ENCODE measurements around the gene CCDC186. TPM values are rescaled to one million over a fixed set of nuclear protein-coding genes. Genes with fewer than 3 reads are reported as not detected.

CCDC186 gene
- total RNA-seq, 1 experiment from 2014 or later, result 14.4 TPM

- POLR2A ChIA-PET, result interaction anchor here (0.6 kb wide), 1 partner anchor 21 kb away, joined by 3 read pairs; no protein-coding TSS in a partner anchor
- BruUV-seq (replicated peaks), result no TSS peak
- intact Hi-C loops (cut with micrococcal nuclease; ENCODE audit: unreplicated experiment) (no loop called here), in situ Hi-C loops (cut with HindIII; ENCODE audit: low pct_unique_long_range_greater_than_20kb, low sequenced_read_pairs) (no loop called here)
- CTCF ChIA-PET, result interaction anchor here (1.0 kb wide), 1 partner anchor 484 kb away, joined by 3 read pairs; no protein-coding TSS in a partner anchor
- no peak for ATAC-seq
- no peak for DNase-seq (ENCODE audit: low read depth, low spot score)
- H3K36me3 ChIP-seq (ENCODE audit: control insufficient read depth, insufficient read depth, low read length), result no peaks in the 10 kb centered on the region; the same call in 1 of the 2 replicates
- peaks cover 25% of the 10 kb centered on the region for H3K4me1 ChIP-seq (ENCODE audit: control insufficient read depth, insufficient read depth, low read length)
- TF ChIP-seq CTCF (IDR thresholded peaks at IDR 0.05) (no peak), TCF7L2 (IDR thresholded peaks at IDR 0.05; ENCODE audit: low read depth, low read length) (no peak), SIN3A (IDR thresholded peaks at IDR 0.05; ENCODE audit: borderline replicate concordance, insufficient read depth, low read depth, low read length) (no peak), POLR2AphosphoS5 (IDR thresholded peaks at IDR 0.05; ENCODE audit: low read depth, low read length) (no peak), REST (IDR thresholded peaks at IDR 0.05; ENCODE audit: insufficient read depth in 1 of 2, low read depth in 2 of 2, low read length in 1 of 2) (no peak)
- no peak overlapping the region for H3K4me3 ChIP-seq (ENCODE audit: low read depth in 2 of 2, low read length in 2 of 2)
- H3K9me3 ChIP-seq (ENCODE audit: control insufficient read depth, insufficient read depth, low read depth, low read length), result no peaks in the 10 kb centered on the region
- H3K27ac ChIP-seq (ENCODE audit: low read length), result peak overlapping the region; percentile 82
- H3K27me3 ChIP-seq (ENCODE audit: control insufficient read depth, insufficient read depth, low read length), result no peaks in the 10 kb centered on the region
Observed at GRCh38 chr10:114163062-114163461, 10.9 kb downstream of the CCDC186 start.

GRCh38 chr10:114157912-114158311 is 16.1 kb downstream of the CCDC186 start:
- no peak for ATAC-seq
- no peak overlapping the region for H3K27ac ChIP-seq (ENCODE audit: low read length)
- intact Hi-C loops (cut with micrococcal nuclease; ENCODE audit: unreplicated experiment) (no loop called here), in situ Hi-C loops (cut with HindIII; ENCODE audit: low pct_unique_long_range_greater_than_20kb, low sequenced_read_pairs) (no loop called here)
- POLR2A ChIA-PET, result no interaction called here
- no peaks in the 10 kb centered on the region; the same call in 1 of the 2 replicates for H3K36me3 ChIP-seq (ENCODE audit: control insufficient read depth, insufficient read depth, low read length)
- no peak for DNase-seq (ENCODE audit: low read depth, low spot score)
- TF ChIP-seq POLR2AphosphoS5 (IDR thresholded peaks at IDR 0.05; ENCODE audit: low read depth, low read length), result no peak
- TF ChIP-seq CTCF (IDR thresholded peaks at IDR 0.05), result peak; percentile 58
- peaks cover 1% of the 10 kb centered on the region; the same call in 1 of the 2 replicates for H3K4me1 ChIP-seq (ENCODE audit: control insufficient read depth, insufficient read depth, low read length)
- no TSS peak for BruUV-seq (replicated peaks)
- H3K9me3 ChIP-seq (ENCODE audit: control insufficient read depth, insufficient read depth, low read depth, low read length), result no peaks in the 10 kb centered on the region
- no peaks in the 10 kb centered on the region for H3K27me3 ChIP-seq (ENCODE audit: control insufficient read depth, insufficient read depth, low read length)
- H3K4me3 ChIP-seq (ENCODE audit: low read depth in 2 of 2, low read length in 2 of 2), result no peak overlapping the region
- CTCF ChIA-PET, result no interaction called here

Data from Panc1 (cell line).